CD14-positive monocyte (primary cell): Measurements from ENCODE around the gene CACNA1C. TPM values are rescaled to one million over a fixed set of nuclear protein-coding genes. Genes with fewer than 3 reads are reported as not detected.

Experiments
- DNase-seq, 3 donors: peaks; one replicate each; pipeline ENCODE4 v3.0.0-alpha.2; 2011 to 2022
- H2AFZ ChIP-seq: 2 replicates; pipeline ENCODE4 v1.6.0; 2012; ENCODE audit warnings: mild to moderate bottlenecking, low read depth, low read length, inconsistent platforms; ENCODE audit not compliant: insufficient read depth, poor library complexity, severe bottlenecking
- H3K27ac ChIP-seq, 2 donors: 1 replicate in 1 of 2; 2 replicates in 1 of 2; pipeline ENCODE4 v1.5.1; 2012 to 2013; ENCODE audit warnings: low read length in 2 of 2, control low read depth in 1 of 2, inconsistent platforms in 1 of 2, low read depth in 1 of 2, mild to moderate bottlenecking in 1 of 2
- H3K27me3 ChIP-seq, 2 donors: one replicate each; pipeline versions ENCODE4 v1.6.0 to v1.6.1; 2011 to 2013; ENCODE audit warnings: low read length in 2 of 2; ENCODE audit not compliant: control insufficient read depth in 2 of 2, insufficient read depth in 2 of 2
- H3K36me3 ChIP-seq, 2 donors: replicated peaks in 1 of 2; 1 replicate in 1 of 2; 2 replicates in 1 of 2; pipeline versions ENCODE4 v1.5.1 to v1.6.1; 2012 to 2013; ENCODE audit warnings: low read length in 2 of 2, control low read depth in 1 of 2, inconsistent platforms in 1 of 2, mild to moderate bottlenecking in 1 of 2; ENCODE audit not compliant: insufficient read depth in 2 of 2, control insufficient read depth in 1 of 2
- H3K4me1 ChIP-seq, 2 donors: 1 replicate in 1 of 2; 2 replicates in 1 of 2; pipeline versions ENCODE4 v1.5.1 to v1.6.1; 2012 to 2013; ENCODE audit warnings: low read length in 2 of 2, control low read depth in 1 of 2, inconsistent platforms in 1 of 2, mild to moderate bottlenecking in 1 of 2, moderate library complexity in 1 of 2; ENCODE audit not compliant: insufficient read depth in 2 of 2, control insufficient read depth in 1 of 2
- H3K4me2 ChIP-seq: replicated peaks from 2 replicates; pipeline ENCODE3; 2012; ENCODE audit warnings: low read length, moderate library complexity, mild to moderate bottlenecking; ENCODE audit not compliant: poor library complexity, severe bottlenecking; ENCODE audit errors: extremely low read depth
- H3K4me3 ChIP-seq, 3 experiments: fragments of 200-600 bp in 1 of 3; sonication (generic) in 1 of 3; replicated peaks in 1 of 3; 1 replicate in 2 of 3; 2 replicates in 1 of 3; pipeline ENCODE4 v1.5.1; 2011 to 2013; ENCODE audit warnings: low read length in 3 of 3, mild to moderate bottlenecking in 3 of 3, control low read depth in 2 of 3, low read depth in 2 of 3, inconsistent platforms in 1 of 3, moderate library complexity in 1 of 3
- H3K79me2 ChIP-seq: 2 replicates; pipeline ENCODE4 v1.6.0; 2012; ENCODE audit warnings: mild to moderate bottlenecking, control low read depth, inconsistent platforms, low read length, moderate library complexity; ENCODE audit not compliant: insufficient read depth
- H3K9ac ChIP-seq: 2 replicates; pipeline ENCODE4 v1.6.0; 2017; ENCODE audit warnings: low read length, mild to moderate bottlenecking; ENCODE audit not compliant: insufficient read depth, poor library complexity, severe bottlenecking
- H3K9me3 ChIP-seq, 2 donors: replicated peaks in 1 of 2; 1 replicate in 1 of 2; 2 replicates in 1 of 2; pipeline versions ENCODE4 v1.5.1 to v1.6.1; 2012 to 2013; ENCODE audit warnings: low read length in 2 of 2, control low read depth in 1 of 2; ENCODE audit not compliant: control insufficient read depth in 1 of 2, insufficient read depth in 1 of 2
- H4K20me1 ChIP-seq: 2 replicates; pipeline ENCODE4 v1.6.0; 2012; ENCODE audit warnings: mild to moderate bottlenecking, low read length, control low read depth, moderate library complexity; ENCODE audit not compliant: insufficient read depth
- H3K27ac Mint-ChIP-seq, 7 donors: one replicate each; pipeline ENCODE4 v1.8.0; 2020; ENCODE audit warnings: mild to moderate bottlenecking in 7 of 7, mixed read lengths in 7 of 7, moderate library complexity in 6 of 7, inconsistent platforms in 2 of 7
- H3K27me3 Mint-ChIP-seq, 3 donors: one replicate each; pipeline ENCODE4 v1.8.0; 2021 to 2022; ENCODE audit warnings: low read depth in 3 of 3, mild to moderate bottlenecking in 3 of 3, mixed read lengths in 3 of 3, moderate library complexity in 3 of 3, inconsistent platforms in 1 of 3
- H3K36me3 Mint-ChIP-seq, 2 donors: one replicate each; pipeline ENCODE4 v1.8.0; 2020; ENCODE audit warnings: mixed read lengths in 2 of 2, inconsistent platforms in 1 of 2, mild to moderate bottlenecking in 1 of 2
- H3K4me1 Mint-ChIP-seq: one replicate; pipeline ENCODE4 v1.8.0; 2020; ENCODE audit warnings: mild to moderate bottlenecking, mixed read lengths
- H3K4me3 Mint-ChIP-seq, 2 donors: one replicate each; pipeline ENCODE4 v1.8.0; 2020; ENCODE audit warnings: mild to moderate bottlenecking in 2 of 2, mixed read lengths in 2 of 2, moderate library complexity in 1 of 2
- H3K9me3 Mint-ChIP-seq, 7 donors: one replicate each; pipeline ENCODE4 v1.8.0; 2020 to 2022; ENCODE audit warnings: mixed read lengths in 7 of 7, mild to moderate bottlenecking in 6 of 7, moderate library complexity in 6 of 7, inconsistent platforms in 2 of 7
- CTCF ChIP-seq: fragments of 200-600 bp; IDR thresholded peaks from one replicate; pipeline ENCODE4 v1.8.0; 2022; ENCODE audit warnings: antibody characterized with exemption, mild to moderate bottlenecking
- WGBS: methylation state at CpG from one replicate; pipeline ENCODE4 v1.1.5; 2013; ENCODE audit warnings: missing lambda C conversion rate; ENCODE audit not compliant: insufficient coverage; 5-methylcytosine and 5-hydroxymethylcytosine counted together
- intact Hi-C, 2 donors: fragments of 100-400 bp; cut with micrococcal nuclease; formaldehyde crosslinking; loops; one replicate each; pipeline versions ENCODE4 v1.15.0 to v1.15.1; 2023
- polyA plus RNA-seq, 3 donors: library from polyadenylated mRNA; depleted of rRNA in 1 of 3; unstranded in 2 of 3; stranded (reverse) in 1 of 3; fragments of 300-500 nt in 2 of 3; fragments of >200 nt in 1 of 3; fragmentation: Illumina TruSeq in 2 of 3; gene quantifications; 1 replicate in 2 of 3; 2 replicates in 1 of 3; pipeline ENCODE4 v1.2.3, GENCODE V29; 2012 to 2021

CACNA1C gene
- polyA plus RNA-seq, 3 donors = not detected

GRCh38 chr12:2344476-2344875 lies 291.7 kb downstream of the CACNA1C start:
- H3K27ac ChIP-seq = peak overlapping the region in 1 of 2 donors; percentile 90
- H3K27me3 ChIP-seq = no peaks in the 10 kb centered on the region
- H3K4me3 ChIP-seq = peak overlapping the region in 1 of 3 experiments; percentile 25
- peak overlapping the region; percentile 47 for H3K4me2 ChIP-seq
- peaks cover 61 to 68% of the 10 kb centered on the region in 2 donors for H3K4me1 ChIP-seq
- Mint-ChIP-seq H3K4me1 (peaks cover 62% of the 10 kb centered on the region), H3K27ac (peak overlapping the region; percentile 25 to 92 (median 78)), H3K36me3 (peaks cover 0 to 5% of the 10 kb centered on the region in 2 donors), H3K4me3 (no peak overlapping the region), H3K9me3 (no peaks in the 10 kb centered on the region), H3K27me3 (peaks cover 0 to 2% (median 0%) of the 10 kb centered on the region in 3 donors)
- no peaks in the 10 kb centered on the region for H3K36me3 ChIP-seq
- H3K79me2 ChIP-seq = no peaks in the 10 kb centered on the region
- intact Hi-C loops = loop anchor here in 1 of 2 donors (10.0 kb wide), 1 partner anchor 530 kb away; no protein-coding TSS in a partner anchor
- no peaks in the 10 kb centered on the region for H3K9me3 ChIP-seq
- DNase-seq = no peak
- H4K20me1 ChIP-seq = no peaks in the 10 kb centered on the region
- H3K9ac ChIP-seq = no peak overlapping the region
- peak overlapping the region; percentile 57 for H2AFZ ChIP-seq
- WGBS = no CpG with 5 or more reads among the region's 2 CpGs
- no peak for TF ChIP-seq CTCF

DNA sequence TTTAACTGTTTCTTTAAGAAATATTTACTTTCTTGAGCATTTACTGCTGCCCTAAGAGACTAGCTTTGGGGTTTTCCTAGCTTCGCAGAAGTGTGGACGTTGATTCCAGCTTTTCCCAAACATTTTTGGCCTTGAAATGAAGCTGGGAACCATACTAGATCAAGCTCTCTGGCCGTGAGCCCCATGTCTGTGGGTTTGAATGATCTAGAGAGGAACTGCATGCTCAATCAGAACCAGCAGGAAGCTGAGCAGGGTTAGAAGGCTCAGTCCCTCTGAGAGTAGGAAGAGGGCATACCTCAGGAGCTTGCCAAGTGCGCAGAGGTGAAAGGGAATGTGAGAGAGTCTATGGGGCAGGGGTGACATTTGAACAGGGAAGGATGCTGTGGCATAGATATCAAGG lies 292.1 kb downstream of the CACNA1C start:
- Histone ChIP-seq H3K4me2 (peak overlapping the region; percentile 19), H3K27ac (peak overlapping the region in 1 of 2 donors; percentile 90), H3K27me3 (no peaks in the 10 kb centered on the region), H3K4me1 (peaks cover 57 to 64% of the 10 kb centered on the region in 2 donors), H3K79me2 (no peaks in the 10 kb centered on the region), H3K36me3 (no peaks in the 10 kb centered on the region), H2AFZ (peak overlapping the region; percentile 57), H3K4me3 (peak overlapping the region in 1 of 3 experiments; percentile 25), H3K9ac (no peak overlapping the region), H3K9me3 (no peaks in the 10 kb centered on the region), H4K20me1 (no peaks in the 10 kb centered on the region)
- 31% methylated on average over 4 of the region's 4 CpGs for WGBS
- peak in 2 of 3 donors; percentile 28 to 48 for DNase-seq
- intact Hi-C loops = loop anchor here in 1 of 2 donors (10.0 kb wide), 1 partner anchor 530 kb away; no protein-coding TSS in a partner anchor
- Mint-ChIP-seq H3K36me3 (peaks cover 0 to 5% of the 10 kb centered on the region in 2 donors), H3K27me3 (peaks cover 0 to 2% (median 0%) of the 10 kb centered on the region in 3 donors), H3K4me1 (peaks cover 61% of the 10 kb centered on the region), H3K4me3 (peak overlapping the region in 1 of 2 donors; percentile 39), H3K27ac (peak overlapping the region; percentile 5 to 86 (median 73)), H3K9me3 (no peaks in the 10 kb centered on the region)
- no peak for TF ChIP-seq CTCF
